Measurements from ENCODE around the gene PRKCA.
"Not testable (repeated sequence)": the region's sequence is repeated elsewhere in the genome, so short reads cannot be mapped to it uniquely, and the experiment has no call there.

PRKCA gene

DNA sequence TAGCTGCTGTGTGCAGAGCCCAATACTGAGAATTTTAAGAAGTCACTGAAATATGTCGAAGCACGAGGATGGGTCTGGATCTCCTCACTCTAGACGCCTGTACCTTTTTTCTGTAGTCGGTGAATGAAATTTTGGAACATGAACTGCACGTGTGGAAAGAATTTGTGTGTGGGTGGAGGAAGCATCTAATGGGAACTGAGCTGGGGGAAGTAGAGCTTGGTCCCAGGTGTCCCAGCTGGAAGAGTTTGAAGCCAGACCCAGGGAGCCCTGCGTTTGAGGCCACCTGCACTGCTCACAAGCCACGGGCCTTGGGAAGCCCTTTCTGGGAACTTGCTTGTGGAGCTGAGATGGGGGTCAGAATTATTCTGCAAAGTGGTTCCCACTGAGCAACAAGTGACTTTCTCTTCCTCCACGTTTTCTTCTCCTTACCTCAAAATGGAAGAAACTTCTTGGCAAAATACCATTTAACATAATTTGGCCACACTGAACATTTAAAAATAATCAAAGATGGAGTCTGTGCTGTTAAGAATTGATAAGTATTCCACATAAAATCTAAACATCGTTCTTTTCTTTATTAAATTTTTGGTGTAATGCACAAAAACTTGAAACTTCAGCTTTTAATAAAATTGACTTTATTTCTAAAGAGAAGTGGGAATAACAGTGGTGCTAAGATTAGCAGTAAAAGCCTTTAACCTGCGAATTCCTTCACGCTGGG is 163.8 kb downstream of the PRKCA start:
- Mint-ChIP-seq H3K36me3 (peaks cover 5% of the 10 kb centered on the region), H3K9me3 (no peaks in the 10 kb centered on the region), H3K27ac (peak overlapping the region; percentile 54), H3K4me3 (peak overlapping the region; percentile 11), H3K4me1 (peaks cover 34% of the 10 kb centered on the region)
- no peak for DNase-seq (ENCODE audit: low spot score in 2 of 2)
- ATAC-seq, result no peak

DNA sequence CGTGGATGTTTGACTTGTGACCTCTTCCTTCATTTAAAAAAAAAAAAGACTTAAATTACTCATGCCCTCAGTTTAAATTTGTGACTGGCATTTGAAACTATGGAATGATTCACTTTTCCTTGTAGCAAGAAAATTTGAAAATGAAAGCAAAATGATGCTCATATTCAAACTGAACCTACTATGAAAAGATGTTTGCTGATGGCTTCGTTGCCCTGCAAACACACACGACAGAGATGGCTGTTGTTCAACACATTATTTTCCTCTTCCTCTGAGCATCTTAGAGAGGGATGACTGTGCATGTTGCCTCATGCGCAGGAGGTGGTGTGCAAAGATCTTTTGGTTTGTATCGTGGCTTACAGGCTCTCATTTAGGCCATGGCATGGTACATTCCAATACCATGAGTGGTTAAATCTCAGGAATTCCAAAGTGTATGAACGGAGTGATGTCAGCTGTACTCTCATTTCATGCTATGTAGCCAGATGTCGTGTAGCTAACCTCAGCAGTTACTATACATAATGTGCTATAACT is 164.5 kb downstream of the PRKCA start:
- H3K4me1 Mint-ChIP-seq, result peaks cover 34% of the 10 kb centered on the region

DNA sequence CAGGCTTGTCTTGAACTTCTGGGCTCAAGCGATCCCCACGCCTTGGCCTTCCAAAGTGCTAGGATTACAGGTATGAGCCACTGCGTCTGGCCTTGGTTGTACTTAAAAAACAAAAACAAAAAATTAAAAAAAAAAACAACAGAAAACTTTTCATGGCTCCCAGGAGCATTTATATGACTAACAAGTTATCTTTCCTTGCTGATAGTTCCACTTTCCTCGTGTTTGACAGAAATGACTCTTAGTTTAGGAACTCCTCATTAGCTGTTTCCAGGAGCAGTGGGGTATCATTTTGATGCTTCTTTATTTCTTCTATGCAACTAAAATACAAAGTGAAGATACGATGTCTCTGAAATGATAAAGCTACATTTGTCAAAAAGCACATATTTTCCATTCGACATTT is 165.4 kb downstream of the PRKCA start:
- Mint-ChIP-seq H3K36me3 (peaks cover 5% of the 10 kb centered on the region), H3K4me3 (peak overlapping the region; percentile 11), H3K9me3 (no peaks in the 10 kb centered on the region), H3K4me1 (peaks cover 34% of the 10 kb centered on the region), H3K27ac (peak overlapping the region; percentile 64)
- DNase-seq (ENCODE audit: low spot score in 2 of 2) (no peak), ATAC-seq (no peak)

More for the DNA sequence above, 164.5 kb downstream of the PRKCA start:
- peak overlapping the region; percentile 11 for H3K4me3 Mint-ChIP-seq
- DNase-seq (ENCODE audit: low spot score in 2 of 2) (peak; percentile 28 to 75), ATAC-seq (peak; percentile 99)
- no peaks in the 10 kb centered on the region for H3K9me3 Mint-ChIP-seq
- H3K27ac Mint-ChIP-seq, result peak overlapping the region; percentile 54
- H3K36me3 Mint-ChIP-seq, result peaks cover 5% of the 10 kb centered on the region

DNA sequence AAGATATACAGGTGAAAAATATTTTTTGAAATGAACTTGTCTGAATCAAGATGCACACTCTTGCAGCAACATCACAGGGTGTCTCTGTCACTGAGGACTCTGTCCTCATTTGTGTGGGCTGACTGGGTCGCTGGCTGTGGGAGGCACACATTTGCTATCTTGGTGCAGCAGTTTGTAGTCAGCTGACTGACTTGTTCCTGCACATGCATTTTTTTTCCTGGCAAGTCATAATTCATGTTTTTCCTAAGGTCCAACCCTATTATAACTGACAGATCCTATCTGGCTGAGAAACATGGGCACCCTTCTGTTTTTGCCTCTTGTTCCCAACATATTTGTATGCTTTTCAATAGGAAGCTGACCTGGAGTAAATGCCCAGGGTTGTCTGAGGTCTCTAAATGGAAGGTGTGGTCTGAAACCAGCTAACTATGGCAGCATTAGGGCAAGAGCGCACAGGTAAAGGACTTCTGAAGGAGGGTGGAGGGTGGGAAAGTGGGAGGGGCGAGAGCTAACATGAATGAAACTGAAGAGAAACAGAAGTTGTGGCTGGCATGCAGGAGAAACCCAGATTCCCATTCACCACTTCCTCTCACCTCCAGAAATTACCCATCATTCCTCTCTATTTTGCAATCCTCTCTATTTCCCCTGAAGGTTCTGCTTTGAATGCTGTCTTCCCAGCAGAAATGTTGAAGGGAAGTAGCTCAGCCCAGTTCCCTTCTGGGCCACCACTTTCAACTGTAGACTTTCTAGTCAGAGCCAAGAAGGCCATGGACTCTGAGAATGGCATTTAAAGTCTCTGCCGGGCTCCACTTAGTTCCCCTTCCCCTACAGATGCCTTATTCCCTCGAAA is 166.1 kb downstream of the PRKCA start:
- Mint-ChIP-seq H3K4me1 (peaks cover 39% of the 10 kb centered on the region), H3K9me3 (no peaks in the 10 kb centered on the region), H3K4me3 (peak overlapping the region; percentile 11), H3K36me3 (peaks cover 5% of the 10 kb centered on the region), H3K27ac (peak overlapping the region; percentile 64)
- ATAC-seq (no peak), DNase-seq (ENCODE audit: low spot score in 2 of 2) (no peak)

DNA sequence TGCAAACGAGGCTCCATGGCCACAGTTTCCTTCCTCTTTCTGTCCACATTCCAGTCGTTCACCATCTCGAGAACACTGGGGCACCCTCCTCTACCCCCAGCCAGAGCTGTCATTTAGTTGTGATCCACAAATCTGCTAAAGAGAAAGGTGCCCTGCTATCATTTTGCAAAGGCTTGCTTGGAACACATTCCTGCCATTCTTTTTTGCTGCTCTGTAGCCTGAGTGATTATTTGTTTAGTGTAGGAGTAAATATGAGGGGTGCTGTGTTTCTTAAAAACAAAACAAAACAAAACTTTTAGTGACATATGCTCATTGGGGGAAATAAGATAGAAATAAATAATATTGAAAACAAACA is 166.7 kb downstream of the PRKCA start:
- ATAC-seq (no peak), DNase-seq (ENCODE audit: low spot score in 2 of 2) (no peak)
- Mint-ChIP-seq H3K27ac (peak overlapping the region; percentile 64), H3K9me3 (no peaks in the 10 kb centered on the region), H3K36me3 (peaks cover 5% of the 10 kb centered on the region), H3K4me1 (peaks cover 40% of the 10 kb centered on the region), H3K4me3 (peak overlapping the region; percentile 11)

DNA sequence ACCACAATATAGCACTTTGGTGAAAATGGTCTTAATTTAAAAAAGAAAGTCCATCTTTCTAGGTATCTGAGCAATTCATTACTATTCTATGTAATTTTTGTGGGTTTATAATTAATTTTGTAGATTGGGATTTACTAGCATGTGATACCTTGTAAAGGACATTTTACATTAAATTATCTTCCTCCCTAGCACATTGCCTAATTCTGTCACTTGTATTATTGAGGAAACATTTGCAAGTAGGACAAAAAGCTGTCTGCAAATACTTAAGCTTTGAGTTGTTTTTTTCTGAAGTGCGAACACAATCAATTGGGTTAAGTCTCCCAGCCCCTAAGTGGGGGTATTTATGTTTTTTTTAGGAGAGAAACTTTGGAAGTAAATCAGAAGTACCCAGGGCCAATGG is 167.0 kb downstream of the PRKCA start:
- no peak for DNase-seq (ENCODE audit: low spot score in 2 of 2)
- peaks cover 40% of the 10 kb centered on the region for H3K4me1 Mint-ChIP-seq
- no peak for ATAC-seq
- no peaks in the 10 kb centered on the region for H3K9me3 Mint-ChIP-seq
- H3K4me3 Mint-ChIP-seq, result peak overlapping the region; percentile 11
- H3K36me3 Mint-ChIP-seq, result peaks cover 5% of the 10 kb centered on the region
- peak overlapping the region; percentile 64 for H3K27ac Mint-ChIP-seq

DNA sequence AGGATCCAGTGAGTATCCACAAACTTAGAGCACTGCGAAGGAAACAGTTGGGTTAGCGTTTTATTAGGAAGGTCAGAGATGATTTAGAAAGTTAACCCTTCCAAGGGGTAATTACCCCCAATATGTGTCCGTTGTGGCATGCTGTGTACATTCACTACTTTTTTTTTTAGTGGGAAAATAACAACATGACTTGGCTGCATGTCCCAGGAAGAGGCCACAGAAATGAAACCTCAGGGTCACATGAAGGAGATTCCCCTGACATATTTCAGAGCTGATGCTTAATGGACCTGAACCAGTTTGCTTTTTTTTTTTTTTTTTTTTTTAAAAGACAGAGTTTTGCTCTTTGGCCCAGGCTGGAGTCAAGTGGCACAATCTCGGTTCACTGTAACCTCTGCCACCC is 167.5 kb downstream of the PRKCA start:
- Mint-ChIP-seq H3K4me3 (no peak overlapping the region), H3K9me3 (no peaks in the 10 kb centered on the region), H3K27ac (peak overlapping the region; percentile 63), H3K4me1 (peaks cover 40% of the 10 kb centered on the region), H3K36me3 (peaks cover 5% of the 10 kb centered on the region)
- DNase-seq (ENCODE audit: low spot score in 2 of 2), result no peak
- ATAC-seq, result no peak

DNA sequence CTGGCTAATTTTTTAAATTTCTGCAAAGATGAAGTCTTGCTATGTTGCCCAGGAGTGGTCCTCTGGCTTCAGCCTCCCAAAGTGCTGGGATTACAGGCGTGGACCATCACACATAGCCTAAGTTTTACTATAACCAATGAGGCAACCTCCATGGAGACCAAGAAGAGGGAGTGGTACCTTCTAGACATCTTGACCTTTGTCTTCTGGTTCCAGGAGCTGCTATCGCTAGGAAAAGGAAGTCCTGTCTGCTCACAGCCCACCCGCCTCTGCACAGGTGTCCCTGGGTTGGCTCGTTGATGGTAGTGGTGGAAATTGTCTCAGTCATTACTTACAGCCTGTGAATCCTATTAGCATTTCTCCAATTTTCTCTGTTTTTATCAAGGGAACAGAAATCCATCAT is 169.7 kb downstream of the PRKCA start:
- H3K9me3 Mint-ChIP-seq, result no peaks in the 10 kb centered on the region
- peaks cover 23% of the 10 kb centered on the region for H3K4me1 Mint-ChIP-seq
- no peak overlapping the region for H3K27ac Mint-ChIP-seq
- no peak overlapping the region for H3K4me3 Mint-ChIP-seq
- DNase-seq (ENCODE audit: low spot score in 2 of 2), result no peak
- no peak for ATAC-seq
- peaks cover 5% of the 10 kb centered on the region for H3K36me3 Mint-ChIP-seq

DNA sequence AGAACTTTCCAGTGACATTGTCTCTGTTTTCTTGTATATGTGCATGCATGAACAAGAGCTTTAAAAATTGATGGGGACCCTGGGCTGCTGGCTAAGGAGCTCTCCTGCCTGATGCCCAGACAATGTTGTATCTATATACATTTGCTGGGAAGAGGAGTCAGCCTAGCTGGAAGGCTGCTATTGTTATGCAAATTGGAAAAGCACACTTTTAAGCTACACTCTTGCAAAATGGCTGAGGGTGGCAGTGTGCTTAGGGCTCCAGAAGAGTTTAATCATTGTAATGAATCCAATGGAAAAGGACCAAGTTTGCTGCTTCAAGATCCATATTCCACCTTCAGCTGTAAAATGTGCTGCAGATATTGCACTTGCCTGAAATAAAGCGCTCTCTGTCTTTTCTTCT is 171.8 kb downstream of the PRKCA start:
- no peak for ATAC-seq
- DNase-seq (ENCODE audit: low spot score in 2 of 2), result no peak
- H3K27ac Mint-ChIP-seq, result no peak overlapping the region
- no peaks in the 10 kb centered on the region for H3K9me3 Mint-ChIP-seq
- peaks cover 6% of the 10 kb centered on the region for H3K4me1 Mint-ChIP-seq
- no peaks in the 10 kb centered on the region for H3K36me3 Mint-ChIP-seq
- no peak overlapping the region for H3K4me3 Mint-ChIP-seq

DNA sequence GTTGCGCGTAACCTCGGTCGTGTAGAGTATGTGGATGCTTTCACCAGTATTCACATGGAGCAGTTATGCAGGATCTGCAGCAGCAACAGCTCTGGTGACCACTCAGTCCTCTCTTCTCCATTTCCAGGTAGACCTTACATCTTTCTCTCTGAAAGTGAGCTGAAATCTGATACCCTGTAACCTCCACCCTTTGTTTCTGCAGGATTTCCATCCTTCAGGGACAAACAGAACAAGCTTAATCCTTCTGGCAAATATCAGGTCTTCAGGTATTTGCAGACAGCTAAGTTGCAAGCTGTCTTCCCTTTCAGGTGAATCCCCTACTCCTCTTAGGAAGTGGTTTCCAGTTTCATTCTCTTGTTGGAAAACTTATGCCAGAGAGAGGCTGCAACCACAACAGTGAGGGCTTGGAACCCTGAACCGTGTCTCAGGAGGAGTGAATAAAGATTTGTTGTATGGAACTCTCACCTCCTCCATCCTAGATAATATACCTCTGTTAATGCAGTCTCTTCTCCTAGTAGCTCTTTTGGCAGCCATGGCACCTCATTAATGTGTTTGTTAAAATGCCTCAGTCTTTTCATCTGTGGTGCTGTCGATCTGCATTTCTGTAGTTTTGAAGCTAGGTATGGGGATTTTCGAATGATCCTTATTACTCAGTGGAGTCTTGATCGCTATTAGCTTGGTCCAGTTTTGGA is 172.5 kb downstream of the PRKCA start:
- Mint-ChIP-seq H3K27ac (no peak overlapping the region), H3K9me3 (peaks cover 4% of the 10 kb centered on the region), H3K36me3 (no peaks in the 10 kb centered on the region), H3K4me3 (no peak overlapping the region), H3K4me1 (peaks cover 6% of the 10 kb centered on the region)
- ATAC-seq (no peak), DNase-seq (ENCODE audit: low spot score in 2 of 2) (no peak)

DNA sequence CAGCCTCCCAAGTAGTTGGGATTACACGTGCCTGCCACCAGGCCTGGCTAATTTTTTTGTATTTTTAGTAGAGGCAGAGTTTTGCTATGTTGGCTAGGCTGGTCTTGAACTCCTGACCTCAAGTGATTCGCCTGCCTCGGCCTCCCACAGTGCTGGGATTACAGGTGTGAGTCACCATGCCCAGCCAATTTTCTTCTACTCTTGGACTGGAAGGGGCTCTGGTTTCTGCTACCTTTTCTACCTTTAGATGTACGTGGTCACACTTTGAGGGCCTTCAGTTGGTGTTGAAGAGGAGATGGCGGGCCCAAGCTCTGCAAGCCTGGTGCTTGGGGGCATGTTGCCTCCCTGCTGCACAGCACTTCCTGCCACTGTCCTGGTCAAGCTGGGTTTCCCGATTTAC is 173.6 kb downstream of the PRKCA start:
- Mint-ChIP-seq H3K27ac (no peak overlapping the region), H3K4me3 (no peak overlapping the region), H3K9me3 (peaks cover 4% of the 10 kb centered on the region), H3K4me1 (peaks cover 6% of the 10 kb centered on the region), H3K36me3 (no peaks in the 10 kb centered on the region)
- DNase-seq (ENCODE audit: low spot score in 2 of 2), result no peak
- no peak for ATAC-seq

DNA sequence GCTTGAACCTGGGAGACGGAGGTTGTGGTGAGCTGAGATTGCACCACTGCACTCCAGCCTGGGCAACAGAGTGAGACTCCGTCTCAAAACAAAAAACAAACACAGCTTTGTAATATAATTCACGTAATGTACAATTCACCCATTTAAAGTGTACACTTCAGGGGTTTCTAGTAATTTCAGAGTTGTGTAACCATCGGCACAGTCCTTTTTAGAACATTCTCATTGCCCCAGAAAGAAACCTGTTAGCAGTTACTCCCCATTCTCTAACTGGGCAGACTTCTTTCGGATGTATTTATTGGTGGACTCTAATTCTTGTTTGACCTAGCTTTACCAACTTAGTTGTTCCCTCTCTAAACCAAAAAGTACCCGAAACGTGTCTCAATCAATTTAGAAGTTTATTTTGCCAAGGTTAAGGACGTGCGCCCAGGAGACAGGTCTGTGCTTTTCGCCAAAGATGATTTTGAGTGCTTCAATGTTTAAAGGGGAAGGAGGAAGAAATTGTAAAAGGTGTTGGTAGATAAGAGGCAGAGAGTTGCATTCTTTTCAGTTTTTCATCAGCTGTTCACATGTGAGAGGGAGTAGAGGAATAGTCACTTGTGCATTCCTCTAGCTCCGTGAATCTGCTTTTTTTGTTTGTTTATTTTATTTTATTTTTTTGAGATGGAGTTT is 175.3 kb downstream of the PRKCA start:
- peaks cover 6% of the 10 kb centered on the region for H3K4me1 Mint-ChIP-seq

DNA sequence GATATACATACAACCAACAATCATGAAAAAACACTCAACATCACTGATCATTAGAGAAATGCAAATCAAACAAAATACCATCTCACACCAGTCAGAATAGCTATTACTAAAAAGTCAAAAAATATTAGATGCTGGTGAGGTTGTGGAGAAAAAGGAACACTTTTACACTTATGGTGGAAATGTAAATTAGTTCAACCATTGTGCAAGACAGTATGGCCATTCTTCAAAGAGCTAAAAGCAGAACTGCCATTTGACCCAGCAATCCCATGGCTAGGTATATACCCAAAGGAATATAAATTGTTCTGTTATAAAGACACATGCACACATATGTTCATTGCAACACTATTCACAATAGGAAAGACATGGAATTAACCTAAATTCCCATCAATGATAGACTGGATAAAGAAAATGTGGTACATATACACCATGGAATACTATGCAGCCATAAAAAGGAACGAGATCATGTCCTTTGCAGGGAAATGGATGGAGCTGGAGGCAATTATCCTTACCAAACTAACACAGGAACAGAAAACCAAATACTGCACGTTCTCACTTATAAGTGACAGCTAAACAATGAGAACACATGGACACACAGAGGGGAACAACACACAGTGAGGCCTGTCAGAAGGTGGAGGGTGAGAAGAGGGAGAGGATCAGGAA is 176.9 kb downstream of the PRKCA start:
- H3K4me3 Mint-ChIP-seq; ATAC-seq; H3K36me3 Mint-ChIP-seq; H3K4me1 Mint-ChIP-seq; DNase-seq (ENCODE audit: low spot score in 2 of 2); H3K27ac Mint-ChIP-seq; H3K9me3 Mint-ChIP-seq: not testable (repeated sequence)

More for the DNA sequence above, 175.3 kb downstream of the PRKCA start:
- H3K9me3 Mint-ChIP-seq, result peaks cover 4% of the 10 kb centered on the region
- no peak overlapping the region for H3K4me3 Mint-ChIP-seq
- no peaks in the 10 kb centered on the region for H3K36me3 Mint-ChIP-seq
- no peak overlapping the region for H3K27ac Mint-ChIP-seq
- no peak for ATAC-seq
- no peak for DNase-seq (ENCODE audit: low spot score in 2 of 2)

DNA sequence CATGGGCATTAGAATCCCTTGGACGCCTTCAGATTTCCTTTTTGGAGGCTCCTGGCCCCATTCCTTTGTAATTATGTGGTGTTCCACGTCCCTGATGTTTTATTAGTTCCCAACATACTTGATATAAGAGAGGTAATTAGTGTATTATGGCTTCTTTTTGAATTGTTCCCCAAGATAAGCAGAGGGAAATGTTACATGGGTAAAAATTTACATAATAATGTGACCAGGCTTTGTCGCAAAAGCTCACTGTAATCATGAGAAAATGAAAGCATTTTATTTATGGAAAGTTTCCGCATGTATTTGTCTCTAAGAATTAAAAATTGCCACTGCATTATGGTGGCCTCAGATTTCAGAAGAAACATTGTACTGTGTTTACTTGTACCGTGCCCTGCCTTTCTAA is 177.8 kb downstream of the PRKCA start:
- DNase-seq (ENCODE audit: low spot score in 2 of 2), result no peak
- Mint-ChIP-seq H3K27ac (no peak overlapping the region), H3K4me3 (no peak overlapping the region), H3K36me3 (no peaks in the 10 kb centered on the region), H3K9me3 (peaks cover 4% of the 10 kb centered on the region), H3K4me1 (no peaks in the 10 kb centered on the region)
- ATAC-seq, result no peak

All from stimulated activated effector memory CD8-positive, alpha-beta T cell treated with anti-CD3 and anti-CD28 coated beads, Interleukin-12 subunit alpha, Interleukin-12 subunit beta, amount 100 ng/mL, for 72 hours (primary cell).